NCI-H1417 treated with DMSO at 0.1 percent for 48 hours (cell line): ENCODE measurements around the gene KLHL42.
"Not testable (repeated sequence)": the region's sequence is repeated elsewhere in the genome, so short reads cannot be mapped to it uniquely, and the experiment has no call there.

ENCODE experiments used
- DNase-seq: peaks from one replicate; lab custom pipeline; 2025; lab: John Stamatoyannopoulos, UW

KLHL42 gene

GRCh38 chr12:27817766-27818165 is 37.7 kb downstream of the KLHL42 start:
- no peak for DNase-seq

- peak; percentile 43 for DNase-seq
Observed at GRCh38 chr12:27818401-27818918, 38.4 kb downstream of the KLHL42 start.

DNA sequence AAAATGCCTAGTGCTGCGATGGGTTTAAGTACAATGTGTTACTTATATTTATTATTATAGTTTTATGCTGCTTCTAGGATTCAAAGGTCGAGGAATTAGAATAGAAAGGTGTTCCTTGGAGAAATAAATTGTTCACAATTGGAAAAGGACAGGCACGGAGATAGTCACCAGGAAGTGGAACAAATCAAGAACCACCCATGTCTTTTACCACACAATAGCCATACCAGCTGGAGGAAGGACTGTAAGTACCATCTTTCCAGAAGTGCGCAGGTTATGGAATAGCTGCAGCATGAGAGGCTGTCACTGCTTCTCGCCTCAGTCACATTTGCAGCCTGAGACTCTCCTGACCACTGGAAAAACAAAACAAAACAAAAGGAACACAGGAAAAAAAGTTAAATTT is 40.5 kb downstream of the KLHL42 start:
- no peak for DNase-seq

- DNase-seq, result no peak
Observed at GRCh38 chr12:27821259-27821973, 41.4 kb downstream of the KLHL42 start.

DNA sequence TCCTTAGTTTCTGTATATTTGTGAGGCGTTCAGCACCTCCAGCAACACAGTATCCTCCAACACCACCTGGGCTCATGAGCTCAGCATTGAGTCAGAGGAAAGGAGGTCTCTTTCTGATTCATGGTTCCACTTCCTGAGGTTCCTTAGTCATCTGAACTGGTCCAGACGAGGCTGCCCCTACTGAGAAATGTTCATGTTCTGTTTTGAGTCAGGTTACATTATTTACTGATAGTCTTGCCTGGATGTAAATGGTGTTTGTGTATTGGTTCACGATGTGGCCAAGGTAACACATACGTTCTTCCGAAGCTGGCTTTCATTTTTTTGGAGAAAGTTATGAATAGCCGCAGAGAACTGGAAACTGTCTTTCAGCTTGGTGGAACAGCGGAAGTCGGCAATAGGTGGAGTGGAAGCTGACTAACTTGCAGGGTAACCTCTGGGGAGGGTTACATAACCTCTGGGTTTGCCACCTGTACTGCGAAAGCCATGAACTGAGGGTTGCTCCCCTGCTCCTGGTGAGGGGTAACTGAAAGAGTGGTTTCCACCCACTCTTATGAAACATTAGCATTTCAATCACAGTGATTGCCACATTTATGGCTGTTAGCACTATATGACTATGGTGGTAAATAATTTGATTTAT is 42.2 kb downstream of the KLHL42 start:
- no peak for DNase-seq

GRCh38 chr12:27823038-27823437 is 43.0 kb downstream of the KLHL42 start:
- no peak for DNase-seq

- no peak for DNase-seq
Observed at GRCh38 chr12:27824126-27824842, 44.3 kb downstream of the KLHL42 start.

GRCh38 chr12:27826076-27826475 is 46.0 kb downstream of the KLHL42 start:
- no peak for DNase-seq

GRCh38 chr12:27828196-27828595 is 48.2 kb downstream of the KLHL42 start:
- DNase-seq, result no peak

GRCh38 chr12:27838543-27839185 is 58.6 kb downstream of the KLHL42 start:
- DNase-seq, result no peak

DNA sequence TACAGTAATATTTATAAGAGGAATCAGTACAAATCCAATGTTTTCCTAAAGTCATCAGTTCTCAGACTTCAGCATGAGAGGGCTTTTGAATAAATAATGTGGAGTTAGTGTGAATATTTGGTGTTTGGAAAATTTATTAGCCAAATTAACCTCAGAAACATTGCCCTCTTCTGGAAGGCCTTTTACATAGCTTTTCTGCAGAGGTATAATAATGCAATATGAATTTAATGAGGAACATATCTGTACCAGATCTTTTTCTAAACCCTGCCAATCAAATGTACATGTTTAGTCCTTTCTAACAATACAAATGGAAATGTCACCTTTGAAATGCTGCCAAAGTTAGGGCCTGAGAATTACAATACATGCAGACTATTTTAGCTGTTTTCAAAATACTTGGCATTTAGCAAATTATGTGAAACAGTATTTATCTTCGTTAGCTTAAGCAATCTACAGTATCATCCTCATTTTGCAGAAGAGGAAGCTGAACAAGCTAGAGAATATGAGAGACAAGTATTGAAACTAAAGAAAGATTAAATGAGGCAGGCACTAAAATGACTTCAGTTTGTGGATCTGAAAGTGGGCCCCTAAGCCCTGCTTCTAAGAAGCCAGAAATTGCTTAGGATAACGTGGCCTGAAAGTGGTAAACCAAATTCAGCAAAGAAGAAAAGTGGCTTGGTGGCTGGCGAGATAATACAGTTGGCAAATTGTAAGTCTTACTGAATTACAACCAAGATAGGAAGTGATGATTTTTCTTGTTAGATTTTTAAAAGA is 60.4 kb downstream of the KLHL42 start:
- DNase-seq, result no peak

DNA sequence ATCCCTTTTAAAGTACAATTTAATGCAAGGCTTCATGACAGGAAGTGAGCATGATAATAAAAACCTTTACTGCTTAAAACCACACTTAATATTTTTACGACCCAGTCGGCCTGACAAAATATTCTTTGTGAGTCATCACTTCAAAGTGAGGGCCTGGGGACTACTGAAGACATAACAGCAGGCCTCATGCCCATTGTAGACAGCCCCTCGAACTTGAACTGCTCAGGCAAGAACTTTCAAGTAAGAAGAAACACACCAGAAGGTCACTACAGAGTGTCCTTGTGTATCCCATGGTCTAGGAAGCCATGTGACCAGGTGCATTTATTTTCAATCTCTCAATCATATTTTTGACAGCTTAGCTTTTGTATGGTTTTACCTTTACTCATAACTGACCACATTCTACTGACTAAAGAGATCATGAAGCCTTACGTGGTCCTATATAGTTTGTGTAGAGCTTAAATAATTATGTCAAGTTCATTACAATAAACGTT is 61.4 kb downstream of the KLHL42 start:
- DNase-seq, result no peak

DNA sequence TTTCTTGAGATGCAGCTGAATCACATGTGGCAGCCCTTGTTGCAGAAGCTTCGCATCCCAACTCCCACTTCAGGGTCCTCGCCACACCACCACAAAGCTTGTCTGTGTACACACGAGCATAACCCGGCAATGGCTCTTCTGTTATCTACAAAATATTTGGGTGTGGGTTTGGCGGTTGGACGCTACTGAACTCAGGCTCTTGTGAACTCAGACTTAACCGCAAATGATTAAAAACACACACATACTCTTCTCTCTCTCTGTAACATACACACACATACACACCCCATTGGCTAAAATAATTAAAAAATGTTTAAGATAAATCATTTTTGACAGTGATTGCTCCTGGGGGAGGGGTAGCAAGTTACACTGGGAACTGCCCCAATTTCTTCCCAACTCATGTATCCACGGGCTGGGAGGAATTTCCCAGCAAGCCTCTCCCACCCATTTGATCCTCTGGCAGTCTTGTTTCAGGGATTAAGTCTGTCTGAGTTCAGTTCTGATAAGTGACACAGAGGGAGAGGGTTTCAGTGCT is 63.7 kb downstream of the KLHL42 start:
- no peak for DNase-seq

DNA sequence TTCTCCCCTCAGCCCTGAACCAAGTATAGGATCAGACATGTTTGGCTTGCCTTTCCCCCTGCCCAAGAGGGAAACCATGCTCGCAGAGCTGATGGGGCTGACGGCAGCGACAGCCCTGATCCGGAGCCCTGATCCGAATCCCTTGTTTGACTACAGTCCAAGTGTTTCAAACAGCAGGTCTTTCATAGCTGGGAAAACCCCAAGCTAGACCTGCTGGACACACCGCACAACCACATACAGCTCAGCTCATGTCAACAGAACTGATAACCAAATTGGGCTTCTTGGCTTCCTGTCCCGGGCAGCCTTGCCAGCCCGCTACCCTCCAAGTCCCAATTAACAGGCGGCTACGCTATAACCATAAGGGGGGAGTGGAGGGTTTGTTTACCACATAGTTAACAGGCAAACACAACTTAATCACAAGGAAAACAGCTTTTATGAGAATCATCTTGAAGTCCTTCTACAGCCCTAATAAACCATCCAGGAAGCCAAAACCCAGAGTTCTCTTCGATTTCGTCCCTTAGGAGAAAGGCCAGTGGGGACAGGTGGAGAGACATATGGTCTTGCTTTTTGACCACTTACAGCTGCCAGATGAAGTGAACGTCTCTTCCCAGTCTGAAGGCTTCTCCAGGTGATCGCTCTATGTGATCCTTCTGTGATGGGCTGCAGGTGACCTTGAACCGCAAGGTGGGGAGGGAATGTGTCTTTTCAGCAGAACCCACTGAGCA is 64.5 kb downstream of the KLHL42 start:
- DNase-seq, result no peak

- DNase-seq, result no peak
Observed at GRCh38 chr12:27845187-27845586, 65.2 kb downstream of the KLHL42 start.

DNA sequence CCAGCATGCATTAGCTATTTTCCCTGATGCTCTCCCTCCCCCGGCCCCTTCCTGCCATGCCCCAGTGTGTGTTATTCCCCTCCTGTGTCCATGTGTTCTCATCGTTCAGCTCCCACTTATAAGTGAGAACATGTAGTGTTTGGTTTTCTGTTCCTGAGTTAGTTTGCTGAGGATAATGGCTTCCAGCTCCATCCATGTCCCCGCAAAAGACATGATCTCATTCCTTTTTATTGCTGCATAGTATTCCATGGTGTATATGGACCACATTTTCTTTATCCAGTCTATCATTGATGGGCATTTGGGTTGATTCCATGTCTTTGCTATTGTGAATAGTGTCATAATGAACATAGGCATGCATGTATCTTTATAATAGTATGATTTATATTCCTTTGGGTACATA is 65.7 kb downstream of the KLHL42 start:
- not testable (repeated sequence) for DNase-seq

DNA sequence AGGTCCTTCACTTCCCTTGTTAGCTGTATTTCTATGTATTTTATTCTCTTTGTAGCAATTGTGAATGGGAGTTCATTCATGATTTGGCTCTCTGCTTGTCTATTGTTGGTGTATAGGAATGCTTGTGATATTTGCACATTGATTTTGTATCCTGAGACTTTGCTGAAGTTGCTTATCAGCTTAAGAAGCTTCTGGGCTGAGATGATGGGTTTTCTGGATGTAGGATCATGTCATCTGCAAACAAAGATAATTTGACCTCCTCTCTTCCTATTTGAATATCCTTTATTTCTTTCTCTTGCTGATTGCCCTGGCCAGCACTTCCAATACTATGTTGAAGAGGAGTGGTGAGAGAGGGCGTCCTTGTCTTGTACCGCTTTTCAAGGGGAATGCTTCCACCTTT is 67.3 kb downstream of the KLHL42 start:
- not testable (repeated sequence) for DNase-seq

- no peak for DNase-seq
Observed at GRCh38 chr12:27851311-27851710, 71.3 kb downstream of the KLHL42 start.

DNA sequence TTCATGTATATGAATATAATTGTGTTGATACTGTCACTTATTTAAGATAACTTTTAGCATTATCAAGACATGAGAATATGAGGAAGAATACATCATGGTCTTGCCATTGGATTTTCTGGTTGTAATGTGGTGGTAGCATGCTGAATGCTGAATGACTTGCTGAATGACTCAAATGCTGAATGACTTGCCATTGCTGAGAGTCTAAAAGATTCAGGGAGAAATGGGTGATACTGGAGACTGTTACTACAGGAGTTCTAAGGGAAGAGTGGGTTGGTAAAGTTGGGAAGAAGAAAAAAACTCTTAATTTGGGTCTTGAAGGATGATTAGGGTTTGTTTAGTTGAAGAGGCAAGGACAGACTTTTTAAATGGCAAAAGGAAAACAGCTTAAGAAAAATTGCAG is 72.1 kb downstream of the KLHL42 start:
- DNase-seq, result no peak
